DND-41 (cell line): ENCODE data around the gene AHSG.

Experiments
- ATAC-seq: fragments of 200-7000 bp; cut with Tn5 transposase; 3 replicates; pipeline ENCODE4 v1.9.1; 2021; ENCODE audit warnings: low read depth; ENCODE audit not compliant: insufficient read depth
- DNase-seq: peaks from one replicate; pipeline ENCODE4 v3.0.0-alpha.2; 2020
- H2AFZ ChIP-seq: 2 replicates; pipeline ENCODE4 v1.6.0; 2012; ENCODE audit warnings: low read depth, low read length
- H3K27ac ChIP-seq: 2 replicates; pipeline ENCODE4 v1.5.1; 2012; ENCODE audit warnings: low read length, inconsistent platforms
- H3K27me3 ChIP-seq: fragments of 200-600 bp; sonication (generic); 2 replicates; pipeline ENCODE4 v1.6.0; 2012; ENCODE audit warnings: low read length, mild to moderate bottlenecking, inconsistent platforms; ENCODE audit not compliant: insufficient read depth, poor library complexity
- H3K36me3 ChIP-seq: 2 replicates; pipeline ENCODE4 v1.5.1; 2012; ENCODE audit warnings: low read length, inconsistent platforms; ENCODE audit not compliant: insufficient read depth
- H3K4me1 ChIP-seq: 2 replicates; pipeline ENCODE4 v1.5.1; 2012; ENCODE audit warnings: mild to moderate bottlenecking, low read length; ENCODE audit not compliant: insufficient read depth
- H3K4me2 ChIP-seq: 2 replicates; pipeline ENCODE4 v1.6.0; 2012; ENCODE audit warnings: mild to moderate bottlenecking, moderate library complexity, low read length, inconsistent platforms; ENCODE audit not compliant: insufficient read depth
- H3K4me3 ChIP-seq, 2 experiments: fragments of 200-600 bp in 1 of 2; shearing (Covaris generic) in 1 of 2; 2 replicates each; pipeline ENCODE4 v1.5.1; 2012 to 2016; ENCODE audit warnings: inconsistent platforms in 2 of 2, low read length in 2 of 2, mild to moderate bottlenecking in 2 of 2, low read depth in 1 of 2, moderate library complexity in 1 of 2
- H3K79me2 ChIP-seq: 2 replicates; pipeline ENCODE4 v1.6.0; 2012; ENCODE audit warnings: low read length, inconsistent platforms; ENCODE audit not compliant: insufficient read depth
- H3K9ac ChIP-seq: 2 replicates; pipeline ENCODE4 v1.6.0; 2012; ENCODE audit warnings: low read depth, mild to moderate bottlenecking, inconsistent platforms, low read length, moderate library complexity
- H3K9me3 ChIP-seq: 2 replicates; pipeline ENCODE4 v1.5.1; 2012; ENCODE audit warnings: low read length, moderate library complexity, mild to moderate bottlenecking, inconsistent platforms; ENCODE audit not compliant: insufficient read depth, severe bottlenecking
- H4K20me1 ChIP-seq: 2 replicates; pipeline ENCODE4 v1.6.0; 2012; ENCODE audit warnings: low read length; ENCODE audit not compliant: insufficient read depth
- CTCF ChIP-seq: IDR thresholded peaks from 2 replicates; pipeline ENCODE4 v1.5.1; 2012; ENCODE audit warnings: borderline replicate concordance, low read length, moderate library complexity, mild to moderate bottlenecking; ENCODE audit not compliant: poor library complexity, severe bottlenecking; ENCODE audit errors: extremely low read depth
- EZH2 ChIP-seq: IDR thresholded peaks from 3 replicates; pipeline ENCODE4 v1.6.1; 2012; ENCODE audit warnings: borderline replicate concordance, low read depth, mild to moderate bottlenecking, moderate library complexity, low read length, inconsistent platforms; ENCODE audit not compliant: severe bottlenecking

The AHSG gene

GRCh38 chr3:186598794-186599141, 14.1 kb upstream of the AHSG start:
- Histone ChIP-seq H3K4me1 (no peaks in the 10 kb centered on the region), H3K9me3 (no peaks in the 10 kb centered on the region), H3K79me2 (no peaks in the 10 kb centered on the region), H2AFZ (no peak overlapping the region), H3K36me3 (no peaks in the 10 kb centered on the region), H3K27me3 (peaks cover 4% of the 10 kb centered on the region), H3K9ac (no peak overlapping the region), H3K4me2 (no peak overlapping the region), H3K27ac (no peak overlapping the region), H3K4me3 (no peak overlapping the region), H4K20me1 (no peaks in the 10 kb centered on the region)
- no peak for TF ChIP-seq EZH2
- ATAC-seq (no peak), DNase-seq (no peak)

GRCh38 chr3:186599142-186599784, 13.6 kb upstream of the AHSG start:
- no peak overlapping the region for H3K4me2 ChIP-seq
- H3K4me1 ChIP-seq = no peaks in the 10 kb centered on the region
- no peak overlapping the region for H2AFZ ChIP-seq
- peaks cover 4% of the 10 kb centered on the region for H3K27me3 ChIP-seq
- no peaks in the 10 kb centered on the region for H3K79me2 ChIP-seq
- no peaks in the 10 kb centered on the region for H3K36me3 ChIP-seq
- H3K9ac ChIP-seq = no peak overlapping the region
- no peak overlapping the region for H3K4me3 ChIP-seq
- H3K9me3 ChIP-seq = no peaks in the 10 kb centered on the region
- ATAC-seq (no peak), DNase-seq (no peak)
- no peak overlapping the region for H3K27ac ChIP-seq
- TF ChIP-seq CTCF (no peak), EZH2 (no peak)
- no peaks in the 10 kb centered on the region for H4K20me1 ChIP-seq

- H3K27ac ChIP-seq = no peak overlapping the region
- ATAC-seq (no peak), DNase-seq (no peak)
- no peak overlapping the region for H3K9ac ChIP-seq
- H3K4me1 ChIP-seq = no peaks in the 10 kb centered on the region
- TF ChIP-seq EZH2 (no peak), CTCF (no peak)
- H4K20me1 ChIP-seq = no peaks in the 10 kb centered on the region
- no peaks in the 10 kb centered on the region for H3K36me3 ChIP-seq
- no peak overlapping the region for H2AFZ ChIP-seq
- no peaks in the 10 kb centered on the region for H3K9me3 ChIP-seq
- no peak overlapping the region for H3K4me2 ChIP-seq
- H3K79me2 ChIP-seq = no peaks in the 10 kb centered on the region
- peaks cover 2% of the 10 kb centered on the region for H3K27me3 ChIP-seq
- no peak overlapping the region for H3K4me3 ChIP-seq
Observed at GRCh38 chr3:186599785-186600166, 13.1 kb upstream of the AHSG start.

GRCh38 chr3:186600896-186601295, 12.0 kb upstream of the AHSG start:
- Histone ChIP-seq H3K4me3 (no peak overlapping the region), H2AFZ (no peak overlapping the region), H3K9ac (no peak overlapping the region), H3K79me2 (no peaks in the 10 kb centered on the region), H3K4me1 (no peaks in the 10 kb centered on the region), H3K4me2 (no peak overlapping the region), H3K27ac (no peak overlapping the region), H4K20me1 (no peaks in the 10 kb centered on the region), H3K9me3 (no peaks in the 10 kb centered on the region), H3K36me3 (no peaks in the 10 kb centered on the region), H3K27me3 (no peaks in the 10 kb centered on the region)
- TF ChIP-seq CTCF (no peak), EZH2 (no peak)
- no peak for ATAC-seq
- DNase-seq = no peak
